ENCODE results near the gene STPG3. TPM values are rescaled to one million over a fixed set of nuclear protein-coding genes. Genes with fewer than 3 reads are reported as not detected.

Gene STPG3
- total RNA-seq, 2 experiments from 2014 or later = not detected

DNA sequence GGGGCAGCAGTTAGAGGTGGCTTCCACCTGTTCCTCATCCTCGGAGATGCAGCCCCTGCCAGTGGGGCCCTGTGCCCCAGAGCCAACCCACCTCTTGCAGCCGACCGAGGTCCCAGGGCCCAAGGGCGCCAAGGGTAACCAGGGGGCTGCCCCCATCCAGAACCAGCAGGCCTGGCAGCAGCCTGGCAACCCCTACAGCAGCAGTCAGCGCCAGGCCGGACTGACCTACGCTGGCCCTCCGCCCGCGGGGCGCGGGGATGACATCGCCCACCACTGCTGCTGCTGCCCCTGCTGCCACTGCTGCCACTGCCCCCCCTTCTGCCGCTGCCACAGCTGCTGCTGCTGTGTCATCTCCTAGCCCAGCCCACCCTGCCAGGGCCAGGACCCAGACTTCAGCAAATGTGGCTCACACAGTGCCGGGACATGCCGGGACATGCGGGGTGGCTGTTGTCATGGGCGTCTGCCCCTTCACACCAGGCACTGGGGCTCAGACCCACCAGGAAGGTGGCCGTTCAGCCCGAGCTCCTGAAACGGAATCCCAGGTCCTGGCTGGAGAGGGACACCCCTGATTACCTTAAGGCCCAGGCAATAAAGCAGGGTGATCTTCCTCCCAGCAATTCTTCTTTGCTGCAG lies 25.3 kb upstream of the STPG3 start:
- ATAC-seq (no peak), DNase-seq (no peak)
- H3K27ac Mint-ChIP-seq = no peak overlapping the region
- CTCF ChIA-PET = interaction anchor here (0.8 to 6.8 kb wide), 12 partner anchors 9 to 130 kb away, joined by 3 to 110 read pairs (median 18); partner anchors contain the start of genes ANAPC2, GRIN1, NDOR1 and SSNA1
- H3K9me3 Mint-ChIP-seq (ENCODE audit: low read depth) = no peaks in the 10 kb centered on the region
- no peak overlapping the region for H3K4me3 Mint-ChIP-seq
- no peaks in the 10 kb centered on the region for H3K27me3 Mint-ChIP-seq
- peaks cover 18% of the 10 kb centered on the region for H3K4me1 Mint-ChIP-seq
- H3K36me3 Mint-ChIP-seq = no peaks in the 10 kb centered on the region

DNA sequence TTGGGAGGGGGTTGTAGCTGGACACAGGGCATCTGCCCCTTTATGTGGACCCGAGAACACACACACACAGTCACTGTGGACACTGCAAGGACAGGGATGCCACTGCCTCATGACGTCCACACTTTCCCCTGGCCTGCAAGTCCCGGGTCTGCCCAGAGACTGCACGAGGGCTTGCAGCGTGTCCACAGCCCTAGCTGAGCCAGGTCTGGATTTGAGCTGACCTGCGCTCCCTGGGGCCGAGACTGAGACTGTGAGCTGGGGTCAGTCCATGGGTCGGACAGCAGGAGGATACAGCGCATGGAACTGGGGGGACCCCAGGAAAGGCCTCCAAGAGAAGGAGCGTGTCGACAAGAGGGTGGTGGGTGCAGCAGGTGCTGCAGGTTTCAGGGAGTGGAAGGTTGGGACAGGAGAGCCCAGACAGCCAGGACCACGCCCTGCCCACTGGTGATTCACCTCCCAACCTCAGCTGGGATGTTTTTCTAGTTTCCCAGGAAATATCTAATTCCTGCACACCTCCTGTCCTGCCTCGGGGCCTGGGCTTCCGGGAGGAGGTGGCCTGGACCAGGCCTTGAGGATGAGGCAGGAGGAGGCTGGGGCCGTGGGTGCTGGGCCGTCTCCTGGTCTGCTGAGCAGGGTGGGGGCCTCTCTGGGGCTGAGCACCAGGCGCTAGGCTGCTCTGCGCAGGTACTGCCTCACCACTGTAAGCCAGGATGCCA lies 24.6 kb upstream of the STPG3 start:
- DNase-seq (no peak), ATAC-seq (no peak)
- H3K36me3 Mint-ChIP-seq = no peaks in the 10 kb centered on the region
- CTCF ChIA-PET = interaction anchor here (0.8 to 6.8 kb wide), 22 partner anchors 8 to 180 kb away, joined by 3 to 110 read pairs (median 10); partner anchors contain the start of genes ANAPC2, GRIN1, MAN1B1 and NDOR1
- no peak overlapping the region for H3K27ac Mint-ChIP-seq
- no peaks in the 10 kb centered on the region for H3K27me3 Mint-ChIP-seq
- no peak overlapping the region for H3K4me3 Mint-ChIP-seq
- H3K9me3 Mint-ChIP-seq (ENCODE audit: low read depth) = no peaks in the 10 kb centered on the region
- H3K4me1 Mint-ChIP-seq = peaks cover 18% of the 10 kb centered on the region

DNA sequence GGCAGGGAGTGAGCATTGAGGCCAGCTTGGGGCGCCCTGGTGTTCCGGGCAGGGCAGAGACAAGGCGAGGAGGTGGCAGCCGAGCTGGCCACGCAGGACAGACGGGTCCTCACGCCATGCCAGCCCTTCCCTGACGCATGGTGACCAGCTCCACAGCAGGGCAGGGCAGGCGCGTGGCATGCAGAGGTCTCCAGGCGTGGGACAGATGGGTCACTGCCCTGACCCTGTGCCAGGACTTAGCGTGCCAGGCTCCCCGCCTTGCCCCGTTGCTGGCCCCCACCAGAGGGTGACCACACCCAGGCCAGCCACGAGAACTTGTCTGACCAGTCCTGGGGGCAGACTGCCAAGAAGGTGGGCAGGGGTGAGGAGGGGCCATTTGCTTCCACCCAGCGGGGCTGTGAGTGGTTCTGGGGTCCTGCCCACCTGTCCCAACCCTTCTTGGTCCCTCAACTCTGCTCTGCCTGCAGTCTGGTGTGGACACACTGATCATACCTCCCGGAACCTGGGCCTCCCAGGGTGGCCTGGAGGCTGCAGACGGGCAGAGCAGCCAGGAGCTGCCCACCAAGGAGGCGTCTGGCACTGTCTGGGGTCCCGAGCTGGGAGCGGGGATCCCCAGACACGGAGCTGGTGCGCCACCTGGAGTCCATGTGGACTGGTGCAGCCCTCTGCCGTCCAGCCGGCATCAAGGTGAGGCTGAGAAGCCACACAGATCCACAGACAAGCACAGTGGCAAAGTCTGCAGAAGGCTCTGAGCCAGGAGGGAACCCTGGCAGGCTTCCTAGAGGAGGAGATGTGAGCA lies 23.8 kb upstream of the STPG3 start, which contains the start of gene RNF224:
TSS of gene RNF224 (plus strand) at position 449 of the 799 bp plus-strand sequence. CDS start 834 bp downstream, outside the sequence.
- H3K9me3 Mint-ChIP-seq (ENCODE audit: low read depth) = no peaks in the 10 kb centered on the region
- peaks cover 18% of the 10 kb centered on the region for H3K4me1 Mint-ChIP-seq
- H3K27ac Mint-ChIP-seq = no peak within 1 kb of the TSS
- peak; percentile 89 for DNase-seq
- H3K27me3 Mint-ChIP-seq = no peaks in the 10 kb centered on the region
- no peak within 1 kb of the TSS for H3K4me3 Mint-ChIP-seq
- CTCF ChIA-PET = interaction anchor here (0.6 to 6.8 kb wide), 26 partner anchors 11 to 232 kb away, joined by 3 to 110 read pairs (median 6); partner anchors contain the start of genes ANAPC2, GRIN1, MAN1B1 and NDOR1
- ATAC-seq = peak; percentile 46
- H3K36me3 Mint-ChIP-seq = no peaks in the 10 kb centered on the region

DNA sequence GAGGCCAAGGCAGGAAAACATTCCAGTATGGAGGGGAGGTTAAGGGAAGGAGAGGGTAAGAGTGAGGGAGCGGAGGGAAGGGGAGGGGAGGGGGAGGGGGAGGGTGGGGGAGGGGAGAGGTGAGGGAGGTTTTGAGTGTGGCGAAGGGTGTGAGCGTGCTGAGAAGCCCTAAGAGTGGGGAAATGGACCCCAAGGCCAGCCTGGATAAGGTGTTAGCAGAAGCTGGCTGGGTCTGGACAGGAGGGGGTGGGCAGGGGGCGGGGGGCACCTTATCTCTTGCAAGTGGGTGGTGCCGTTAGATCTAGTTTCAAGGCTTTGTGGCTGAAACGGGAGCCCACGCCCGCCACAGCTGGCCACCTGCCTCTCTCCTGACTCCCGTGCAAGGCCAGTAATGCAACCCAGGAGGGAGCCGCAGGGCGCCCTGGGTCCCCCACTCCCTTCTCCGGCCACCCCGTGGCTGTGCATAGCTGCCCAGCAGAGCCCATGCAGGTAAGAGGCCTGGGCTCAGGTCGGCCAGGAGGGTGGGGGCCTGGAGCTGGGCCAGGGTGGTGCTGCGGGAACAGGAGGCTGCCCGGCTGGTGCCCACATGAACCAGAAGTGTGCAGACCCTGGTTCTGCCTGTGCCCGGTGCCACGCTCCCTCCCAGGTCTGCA lies 23.1 kb upstream of the STPG3 start:
- Mint-ChIP-seq H3K27ac (no peak overlapping the region), H3K27me3 (no peaks in the 10 kb centered on the region), H3K36me3 (no peaks in the 10 kb centered on the region), H3K4me1 (peaks cover 15% of the 10 kb centered on the region), H3K9me3 (ENCODE audit: low read depth) (no peaks in the 10 kb centered on the region), H3K4me3 (no peak overlapping the region)
- no peak for DNase-seq
- no peak for ATAC-seq
- CTCF ChIA-PET = interaction anchor here (0.7 to 6.8 kb wide), 20 partner anchors 11 to 231 kb away, joined by 3 to 110 read pairs (median 10); partner anchors contain the start of genes ANAPC2, MAN1B1, NDOR1 and NSMF

DNA sequence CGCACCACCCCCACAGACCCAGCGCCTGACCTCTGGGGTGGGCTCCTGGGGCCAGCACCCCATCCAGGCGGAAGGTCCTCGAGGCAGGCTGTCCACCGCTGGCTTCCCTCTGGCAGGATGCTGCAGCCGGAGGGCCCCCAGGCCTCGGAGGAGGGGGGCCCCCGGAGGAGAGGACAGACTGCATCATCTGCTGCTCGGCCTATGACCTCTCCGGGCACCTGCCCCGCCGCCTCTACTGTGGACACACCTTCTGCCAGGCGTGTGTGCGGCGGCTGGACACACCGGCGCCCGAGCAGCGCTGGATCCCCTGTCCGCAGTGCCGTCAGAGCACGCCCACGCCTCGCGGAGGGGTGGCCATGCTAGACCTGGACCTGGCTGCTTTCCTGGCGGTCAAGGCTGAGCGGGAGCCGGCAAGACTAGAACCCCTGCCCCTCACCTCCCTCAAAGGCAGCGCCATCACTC lies 22.5 kb upstream of the STPG3 start:
- CTCF ChIA-PET = interaction anchor here (0.6 to 6.8 kb wide), 11 partner anchors 10 to 285 kb away, joined by 3 to 110 read pairs (median 17); partner anchors contain the start of genes ANAPC2, NDOR1, SAPCD2 and SSNA1
- Mint-ChIP-seq H3K9me3 (ENCODE audit: low read depth) (no peaks in the 10 kb centered on the region), H3K27ac (no peak overlapping the region), H3K36me3 (no peaks in the 10 kb centered on the region), H3K4me3 (no peak overlapping the region), H3K27me3 (no peaks in the 10 kb centered on the region), H3K4me1 (peaks cover 14% of the 10 kb centered on the region)
- DNase-seq (no peak), ATAC-seq (no peak)

DNA sequence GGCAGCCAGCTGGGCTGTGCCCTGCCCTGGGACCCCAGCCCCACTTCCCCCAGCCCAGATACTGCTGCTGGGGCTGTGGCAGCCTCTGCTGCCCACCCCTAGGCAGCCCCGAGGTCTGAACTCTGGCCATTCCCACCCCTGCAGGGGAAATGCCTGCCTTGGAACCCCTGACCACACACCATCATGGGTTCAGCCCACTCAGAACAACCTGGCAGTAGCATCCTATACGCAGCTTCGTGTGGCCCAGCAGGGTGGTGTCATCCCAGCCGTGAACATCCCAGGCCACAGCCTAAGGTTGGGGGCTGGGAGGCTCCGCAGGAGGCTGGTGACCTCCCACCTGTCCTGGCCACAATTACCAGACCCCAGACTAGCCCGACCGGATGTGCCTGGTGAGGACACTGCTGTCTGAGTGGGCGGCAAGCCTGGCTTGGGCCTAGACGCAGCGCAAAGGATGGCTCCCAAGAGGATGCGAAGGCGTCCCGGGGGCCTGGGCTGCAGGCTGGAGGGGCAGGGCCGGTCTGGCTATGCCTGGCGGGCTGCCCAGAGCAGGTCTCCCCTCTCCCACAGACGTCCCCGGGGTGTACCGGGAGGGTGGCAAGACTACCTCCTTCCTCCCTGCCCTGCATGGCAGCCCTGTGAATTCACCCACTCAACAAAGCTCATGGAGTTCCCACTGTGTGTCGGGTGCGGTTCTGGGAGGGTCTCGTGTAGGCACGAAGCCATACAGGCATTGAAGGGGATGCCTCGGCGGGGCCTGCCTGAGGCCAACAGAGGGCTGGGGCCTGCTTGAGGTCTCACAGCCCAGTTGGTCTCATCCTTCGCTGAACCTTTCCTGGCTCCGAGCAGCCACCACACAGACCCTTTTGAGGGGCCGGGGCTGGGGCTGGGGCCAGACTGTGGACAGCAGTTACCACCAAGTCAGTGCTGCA lies 21.9 kb upstream of the STPG3 start:
- H3K27me3 Mint-ChIP-seq = no peaks in the 10 kb centered on the region
- no peak overlapping the region for H3K27ac Mint-ChIP-seq
- H3K9me3 Mint-ChIP-seq (ENCODE audit: low read depth) = no peaks in the 10 kb centered on the region
- H3K36me3 Mint-ChIP-seq = no peaks in the 10 kb centered on the region
- no peak overlapping the region for H3K4me3 Mint-ChIP-seq
- peaks cover 11% of the 10 kb centered on the region for H3K4me1 Mint-ChIP-seq
- CTCF ChIA-PET = interaction anchor here (0.6 to 3.2 kb wide), 6 partner anchors 11 to 284 kb away, joined by 3 to 19 read pairs (median 4); partner anchors contain the start of genes ANAPC2 and SSNA1
- ATAC-seq = no peak
- no peak for DNase-seq

DNA sequence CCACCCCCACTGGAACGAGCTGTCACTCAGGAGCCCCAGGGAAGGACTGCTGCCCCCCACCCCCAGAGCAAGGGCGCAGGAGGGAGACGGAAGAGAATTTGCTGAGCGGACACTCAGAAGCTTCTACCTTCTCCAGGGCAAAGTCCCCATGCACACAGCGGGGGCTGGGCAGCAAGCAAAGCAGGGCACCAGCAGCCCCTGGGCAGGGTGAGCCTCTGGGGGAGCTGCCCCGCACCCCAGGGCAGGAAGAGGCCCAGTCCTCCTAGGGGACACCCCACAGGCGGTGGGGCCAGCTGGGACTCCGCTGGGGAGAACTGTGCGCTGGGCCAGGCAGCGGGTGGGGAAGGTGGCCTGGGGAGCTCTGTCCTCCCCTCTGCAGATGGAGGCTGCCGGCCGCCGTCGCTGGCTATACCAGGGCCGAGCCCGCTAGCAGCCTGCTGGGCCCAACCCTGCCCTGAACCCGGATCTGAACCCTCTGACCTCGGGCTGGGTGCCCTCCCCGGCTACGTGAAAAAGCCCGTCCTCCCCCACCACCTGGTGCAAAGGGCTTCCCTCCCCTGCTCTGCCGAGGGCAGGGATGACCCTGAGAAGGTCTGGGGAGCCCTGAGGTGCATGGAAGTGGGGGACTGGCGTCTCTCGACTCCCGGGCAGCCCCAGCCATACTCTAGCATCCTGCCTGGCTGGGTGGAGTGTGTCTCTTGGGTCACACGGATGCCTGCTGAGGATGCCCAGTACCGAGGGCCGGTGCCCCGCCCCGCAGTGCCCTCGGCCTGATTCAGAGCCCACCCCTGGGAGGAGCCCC lies 21.0 kb upstream of the STPG3 start:
- H3K36me3 Mint-ChIP-seq = no peaks in the 10 kb centered on the region
- ATAC-seq (no peak), DNase-seq (no peak)
- no peaks in the 10 kb centered on the region for H3K9me3 Mint-ChIP-seq (ENCODE audit: low read depth)
- H3K4me1 Mint-ChIP-seq = peaks cover 6% of the 10 kb centered on the region
- no peaks in the 10 kb centered on the region for H3K27me3 Mint-ChIP-seq
- no peak overlapping the region for H3K4me3 Mint-ChIP-seq
- no peak overlapping the region for H3K27ac Mint-ChIP-seq
- CTCF ChIA-PET = interaction anchor here (0.9 to 2.3 kb wide), 6 partner anchors 10 to 184 kb away, joined by 3 to 7 read pairs (median 4); partner anchors contain the start of genes ANAPC2 and SSNA1

DNA sequence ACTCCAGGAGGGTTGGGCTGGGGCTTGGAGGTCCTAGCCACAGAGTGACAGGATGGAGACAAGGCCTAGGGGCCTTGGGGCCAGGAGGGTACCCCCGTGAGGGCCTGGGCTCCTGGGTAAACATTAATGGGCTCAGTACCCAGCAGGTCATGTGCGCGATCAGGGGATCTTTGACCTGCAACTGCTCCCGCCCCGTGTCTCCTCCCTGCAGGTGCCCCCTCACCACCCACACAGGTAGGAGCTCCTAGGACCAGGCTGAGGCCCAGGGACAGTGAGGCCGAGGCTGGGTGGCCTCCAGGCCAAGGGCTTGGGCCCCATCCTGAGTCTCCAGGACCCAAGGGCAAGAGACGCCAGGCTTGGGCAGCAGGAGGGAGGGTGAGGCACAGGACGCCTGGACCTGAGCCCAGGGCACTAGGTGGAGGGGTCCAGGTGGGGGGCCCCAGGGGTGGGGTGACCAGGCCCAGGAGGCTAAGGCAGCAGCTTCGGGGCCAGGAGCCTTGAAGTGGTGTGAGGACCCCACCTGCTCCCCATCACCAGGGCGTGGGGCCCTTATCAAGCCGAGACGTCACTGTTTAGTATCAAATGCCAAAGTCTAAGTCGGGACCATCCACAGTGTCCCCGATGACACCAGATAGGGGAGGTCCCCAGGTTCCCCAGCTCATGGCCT lies 20.2 kb upstream of the STPG3 start, which contains the start of gene SLC34A3:
TSS of gene SLC34A3 (plus strand) at position 197 of the 667 bp plus-strand sequence. CDS start 802 bp downstream, outside the sequence.
- Mint-ChIP-seq H3K4me1 (peaks cover 2% of the 10 kb centered on the region), H3K27me3 (no peaks in the 10 kb centered on the region), H3K27ac (no peak within 1 kb of the TSS), H3K4me3 (no peak within 1 kb of the TSS), H3K9me3 (ENCODE audit: low read depth) (no peaks in the 10 kb centered on the region), H3K36me3 (no peaks in the 10 kb centered on the region)
- DNase-seq (no peak), ATAC-seq (no peak)
- CTCF ChIA-PET = interaction anchor here (0.9 to 2.3 kb wide), 6 partner anchors 9 to 184 kb away, joined by 3 to 7 read pairs (median 4); partner anchors contain the start of genes ANAPC2 and SSNA1

DNA sequence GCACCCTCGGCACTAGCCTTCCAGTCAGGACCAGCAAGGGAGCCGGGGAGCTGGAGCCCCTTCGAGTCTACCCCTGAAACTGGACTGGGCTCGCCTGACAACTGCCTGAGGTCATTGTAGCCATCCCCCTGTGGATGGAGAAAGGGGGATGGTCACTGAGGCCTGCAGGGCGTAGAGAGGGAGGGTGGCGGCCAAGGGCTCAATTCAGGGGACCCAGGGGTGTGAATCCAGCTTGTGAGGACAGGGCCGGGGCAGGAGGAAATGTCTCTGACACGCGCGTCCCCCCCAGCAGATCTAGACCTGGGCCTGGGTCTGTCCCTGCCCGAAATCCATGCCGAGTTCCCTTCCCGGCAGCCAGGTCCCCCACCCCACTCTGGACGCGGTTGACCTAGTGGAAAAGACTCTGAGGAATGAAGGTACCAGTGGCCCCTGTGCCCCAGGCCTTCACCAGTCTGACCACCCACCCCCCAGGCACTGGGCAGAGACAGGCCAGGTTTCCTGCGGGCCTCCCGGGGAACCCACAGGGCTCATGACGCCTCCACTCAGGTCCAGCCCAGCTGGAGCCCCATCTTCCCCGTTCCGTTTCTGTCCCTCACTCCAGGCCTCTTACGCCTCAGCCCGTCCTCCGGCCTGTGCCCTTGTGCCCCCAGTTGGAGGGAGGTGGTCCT lies 19.6 kb upstream of the STPG3 start:
- Mint-ChIP-seq H3K4me3 (no peak overlapping the region), H3K36me3 (no peaks in the 10 kb centered on the region), H3K27ac (no peak overlapping the region), H3K4me1 (peaks cover 2% of the 10 kb centered on the region), H3K9me3 (ENCODE audit: low read depth) (no peaks in the 10 kb centered on the region), H3K27me3 (no peaks in the 10 kb centered on the region)
- ATAC-seq (no peak), DNase-seq (no peak)
- CTCF ChIA-PET = interaction anchor here (1.6 to 2.3 kb wide), 2 partner anchors 9 to 136 kb away, joined by 5 to 7 read pairs; no protein-coding TSS in a partner anchor

DNA sequence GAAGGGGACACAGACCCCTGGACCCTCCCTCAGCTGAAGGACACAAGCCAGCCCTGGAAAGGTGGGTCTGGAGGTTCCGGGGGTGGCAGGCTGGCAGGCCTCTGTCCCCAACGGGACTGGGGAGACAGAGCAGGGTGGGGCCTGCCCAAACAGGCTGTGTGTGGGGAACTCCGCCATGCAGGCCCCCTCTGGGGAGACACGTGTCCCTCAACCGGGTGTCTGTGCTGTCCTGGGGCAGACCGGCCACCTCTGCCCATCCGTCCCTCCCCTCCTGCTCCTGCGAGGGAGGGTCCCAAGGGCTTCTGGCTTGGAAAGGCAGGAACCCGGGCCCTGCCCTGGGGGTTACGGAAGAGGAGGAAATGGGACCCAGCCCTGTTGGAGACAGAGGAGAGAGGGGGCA lies 19.0 kb upstream of the STPG3 start:
- DNase-seq (no peak), ATAC-seq (no peak)
- Mint-ChIP-seq H3K27me3 (no peaks in the 10 kb centered on the region), H3K4me1 (peaks cover 2% of the 10 kb centered on the region), H3K36me3 (no peaks in the 10 kb centered on the region), H3K27ac (no peak overlapping the region), H3K4me3 (no peak overlapping the region), H3K9me3 (ENCODE audit: low read depth) (no peaks in the 10 kb centered on the region)
- CTCF ChIA-PET = no interaction called here

Data from activated CD8-positive, alpha-beta memory T cell treated with anti-CD3 and anti-CD28 coated beads, Interleukin-2, amount 10 ng/mL, durations not matched to agents 7 days and 5 days (primary cell).